Caco-2 (cell line): ENCODE results near the gene C21orf58. TPM values are rescaled to one million over a fixed set of nuclear protein-coding genes. Genes with fewer than 3 reads are reported as not detected.

Source experiments
- BruUV-seq: library from RNA; stranded (reverse); fragments of 400-500 nt; replicated peaks from 2 replicates; lab custom pipeline; 2021; lab: Mats Ljungman, UMichigan
- CTCF ChIA-PET: fragments of 300-600 bp; sonication (Branson Sonifier 250); formaldehyde crosslinking; loops from one replicate; lab custom pipeline; 2022; ENCODE audit warnings: antibody characterized with exemption; lab: Charles Lee
- POLR2A ChIA-PET: fragments of 300-600 bp; sonication (Branson Sonifier 250); formaldehyde crosslinking; loops from one replicate; lab custom pipeline; 2022; ENCODE audit warnings: antibody characterized with exemption; lab: Charles Lee
- DNase-seq, 2 experiments: peaks; one replicate each; pipeline versions ENCODE4 v3.0.0 to v3.0.0-alpha.2; 2020 to 2022
- H3K27me3 ChIP-seq: replicated peaks from 2 replicates; pipeline ENCODE4 v1.6.0; 2011; ENCODE audit warnings: low read length; ENCODE audit not compliant: control insufficient read depth, insufficient read depth
- H3K36me3 ChIP-seq: 2 replicates; pipeline ENCODE4 v1.5.1; 2011; ENCODE audit warnings: low read length; ENCODE audit not compliant: control insufficient read depth, insufficient read depth
- H3K4me1 ChIP-seq: fragments of 250-450 bp; sonication (Bioruptor Pico); 2 replicates; pipeline ENCODE4 v1.5.1; 2020; ENCODE audit warnings: mild to moderate bottlenecking
- H3K4me3 ChIP-seq: 2 replicates; pipeline ENCODE4 v1.5.1; 2011; ENCODE audit warnings: low read depth, mild to moderate bottlenecking, control low read depth, low read length
- H3K9me3 ChIP-seq: fragments of 250-450 bp; sonication (Bioruptor Pico); 2 replicates; pipeline ENCODE4 v1.5.1; 2020; ENCODE audit warnings: mild to moderate bottlenecking, moderate library complexity
- H3K27ac Mint-ChIP-seq: one replicate; pipeline ENCODE4 v1.8.0; 2022; ENCODE audit warnings: mixed read lengths; ENCODE audit not compliant: unreplicated experiment
- H3K27me3 Mint-ChIP-seq: one replicate; pipeline ENCODE4 v1.8.0; 2022; ENCODE audit warnings: mixed read lengths; ENCODE audit not compliant: insufficient read depth, unreplicated experiment
- H3K36me3 Mint-ChIP-seq: one replicate; pipeline ENCODE4 v1.8.0; 2022; ENCODE audit warnings: mild to moderate bottlenecking, mixed read lengths; ENCODE audit not compliant: insufficient read depth, unreplicated experiment
- H3K4me1 Mint-ChIP-seq: one replicate; pipeline ENCODE4 v1.8.0; 2022; ENCODE audit warnings: low read depth, mixed read lengths; ENCODE audit not compliant: unreplicated experiment
- H3K4me3 Mint-ChIP-seq: one replicate; pipeline ENCODE4 v1.8.0; 2022; ENCODE audit warnings: mild to moderate bottlenecking, moderate library complexity, mixed read lengths; ENCODE audit not compliant: unreplicated experiment
- H3K9me3 Mint-ChIP-seq: one replicate; pipeline ENCODE4 v1.8.0; 2022; ENCODE audit warnings: mixed read lengths; ENCODE audit not compliant: unreplicated experiment
- CTCF ChIP-seq, 2 experiments: fragments of 200-600 bp in 1 of 2; IDR thresholded peaks; 1 replicate in 1 of 2; 2 replicates in 1 of 2; pipeline versions ENCODE4 v1.5.1 to v1.8.0; 2011 to 2022; ENCODE audit warnings: antibody characterized with exemption in 1 of 2, control low read depth in 1 of 2, inconsistent platforms in 1 of 2, low read depth in 1 of 2, low read length in 1 of 2, mild to moderate bottlenecking in 1 of 2, moderate library complexity in 1 of 2; ENCODE audit not compliant: insufficient read depth in 1 of 2, severe bottlenecking in 1 of 2, unreplicated experiment in 1 of 2
- intact Hi-C: fragments of 100-400 bp; cut with micrococcal nuclease; formaldehyde crosslinking; loops from one replicate; pipeline ENCODE4 v1.10.0; 2022; ENCODE audit not compliant: unreplicated experiment
- total RNA-seq: library from RNA; stranded (reverse); gene quantifications from 2 replicates; pipeline ENCODE4 v1.2.3, GENCODE V29; 2022

The C21orf58 gene
- total RNA-seq, 1 experiment from 2014 or later: 17.7 TPM

- H3K36me3 Mint-ChIP-seq: peaks cover 71% of the 10 kb centered on the region
- no peak for TF ChIP-seq CTCF (IDR thresholded peaks at IDR 0.05; ENCODE audit: insufficient read depth in 1 of 2, low read depth in 1 of 2, low read length in 1 of 2, severe bottlenecking in 1 of 2, unreplicated experiment in 1 of 2)
- BruUV-seq: no TSS peak
- intact Hi-C loops: no loop called here
- H3K27ac Mint-ChIP-seq: no peak overlapping the region
- DNase-seq: no peak
- H3K4me1 Mint-ChIP-seq: no peaks in the 10 kb centered on the region
- Histone ChIP-seq H3K4me1 (no peaks in the 10 kb centered on the region), H3K4me3 (no peak overlapping the region), H3K36me3 (peaks cover under 1% of the 10 kb centered on the region; the same call in 1 of the 2 replicates), H3K9me3 (no peaks in the 10 kb centered on the region), H3K27me3 (no peaks in the 10 kb centered on the region)
- ChIA-PET CTCF (no interaction called here), POLR2A (no interaction called here)
- no peaks in the 10 kb centered on the region for H3K27me3 Mint-ChIP-seq
- no peaks in the 10 kb centered on the region for H3K9me3 Mint-ChIP-seq
- H3K4me3 Mint-ChIP-seq: no peak overlapping the region
Measured at GRCh38 chr21:46354518-46354917, 30.8 kb upstream of the C21orf58 start.

- DNase-seq: no peak
- Histone ChIP-seq H3K9me3 (no peaks in the 10 kb centered on the region), H3K4me3 (no peak overlapping the region), H3K27me3 (no peaks in the 10 kb centered on the region), H3K36me3 (peaks cover 2% of the 10 kb centered on the region), H3K4me1 (no peaks in the 10 kb centered on the region)
- H3K27me3 Mint-ChIP-seq: no peaks in the 10 kb centered on the region
- peaks cover 71% of the 10 kb centered on the region for H3K36me3 Mint-ChIP-seq
- no TSS peak for BruUV-seq
- no peaks in the 10 kb centered on the region for H3K4me1 Mint-ChIP-seq
- no peak overlapping the region for H3K27ac Mint-ChIP-seq
- ChIA-PET POLR2A (no interaction called here), CTCF (no interaction called here)
- intact Hi-C loops: no loop called here
- H3K4me3 Mint-ChIP-seq: no peak overlapping the region
- no peaks in the 10 kb centered on the region for H3K9me3 Mint-ChIP-seq
- TF ChIP-seq CTCF (IDR thresholded peaks at IDR 0.05; ENCODE audit: insufficient read depth in 1 of 2, low read depth in 1 of 2, low read length in 1 of 2, severe bottlenecking in 1 of 2, unreplicated experiment in 1 of 2): no peak
Measured at GRCh38 chr21:46354046-46354445, 30.4 kb upstream of the C21orf58 start.

- no TSS peak for BruUV-seq
- no peaks in the 10 kb centered on the region for H3K9me3 Mint-ChIP-seq
- CTCF ChIA-PET: no interaction called here
Measured at GRCh38 chr21:46352913-46353312, 29.2 kb upstream of the C21orf58 start.

More at GRCh38 chr21:46352913-46353312, 29.2 kb upstream of the C21orf58 start:
- POLR2A ChIA-PET: no interaction called here
- Mint-ChIP-seq H3K4me3 (no peak overlapping the region), H3K4me1 (no peaks in the 10 kb centered on the region), H3K27ac (no peak overlapping the region), H3K27me3 (no peaks in the 10 kb centered on the region), H3K36me3 (peaks cover 67% of the 10 kb centered on the region)
- no peak overlapping the region for H3K4me3 ChIP-seq
- DNase-seq: no peak
- peaks cover 2% of the 10 kb centered on the region for H3K36me3 ChIP-seq
- no peaks in the 10 kb centered on the region for H3K27me3 ChIP-seq
- TF ChIP-seq CTCF (IDR thresholded peaks at IDR 0.05; ENCODE audit: insufficient read depth in 1 of 2, low read depth in 1 of 2, low read length in 1 of 2, severe bottlenecking in 1 of 2, unreplicated experiment in 1 of 2): no peak
- intact Hi-C loops: no loop called here
- H3K4me1 ChIP-seq: no peaks in the 10 kb centered on the region
- H3K9me3 ChIP-seq: no peaks in the 10 kb centered on the region
